PC-9 (cell line): ENCODE measurements around the gene PTCD2. TPM values are rescaled to one million over a fixed set of nuclear protein-coding genes. Genes with fewer than 3 reads are reported as not detected.

Experiments used
- BruUV-seq: library from RNA; stranded (reverse); fragments of 400-500 nt; replicated peaks from 2 replicates; lab custom pipeline; 2021; lab: Mats Ljungman, UMichigan
- CTCF ChIA-PET: fragments of 300-600 bp; sonication (Branson Sonifier 250); formaldehyde crosslinking; loops from one replicate; lab custom pipeline; 2022; ENCODE audit warnings: antibody characterized with exemption; lab: Charles Lee
- POLR2A ChIA-PET: fragments of 300-600 bp; sonication (Branson Sonifier 250); formaldehyde crosslinking; loops from one replicate; lab custom pipeline; 2022; ENCODE audit warnings: antibody characterized with exemption; ENCODE audit not compliant: unreplicated experiment; lab: Charles Lee
- DNase-seq, 2 experiments: peaks; one replicate each; pipeline versions ENCODE4 v3.0.0 to v3.0.0-alpha.2; 2015 to 2022; ENCODE audit warnings: mixed read lengths in 1 of 2
- H2AFZ ChIP-seq: fragments of 200-600 bp; sonication (generic); 2 replicates; pipeline ENCODE4 v1.8.1; 2017; ENCODE audit warnings: antibody characterized with exemption
- H3F3A ChIP-seq: fragments of 200-600 bp; sonication (generic); 2 replicates; pipeline ENCODE4 v1.8.1; 2017; ENCODE audit warnings: antibody characterized with exemption, mild to moderate bottlenecking, low read depth; ENCODE audit not compliant: insufficient read depth
- H3K27ac ChIP-seq: fragments of 200-600 bp; sonication (generic); 2 replicates; pipeline ENCODE4 v1.6.1; 2016; ENCODE audit warnings: mixed run types
- H3K27me3 ChIP-seq: fragments of 200-600 bp; sonication (generic); 2 replicates; pipeline ENCODE4 v1.6.1; 2016; ENCODE audit warnings: low read depth, mixed run types; ENCODE audit not compliant: insufficient read depth
- H3K36me3 ChIP-seq: fragments of 200-600 bp; sonication (generic); 2 replicates; pipeline ENCODE4 v1.6.1; 2016; ENCODE audit warnings: low read depth, mixed run types
- H3K4me1 ChIP-seq: fragments of 200-600 bp; sonication (generic); replicated peaks from 2 replicates; pipeline ENCODE4 v1.6.1; 2016; ENCODE audit warnings: mixed run types; ENCODE audit not compliant: insufficient read depth
- H3K4me2 ChIP-seq: fragments of 200-600 bp; sonication (generic); 2 replicates; pipeline ENCODE4 v1.6.1; 2017; ENCODE audit warnings: mixed run types
- H3K4me3 ChIP-seq: fragments of 200-600 bp; sonication (generic); 2 replicates; pipeline ENCODE4 v1.6.1; 2016; ENCODE audit warnings: mixed run types
- H3K79me2 ChIP-seq: fragments of 200-600 bp; sonication (generic); 2 replicates; pipeline ENCODE4 v1.6.1; 2017; ENCODE audit warnings: low read depth, mixed run types
- H3K9me2 ChIP-seq: fragments of 200-600 bp; sonication (generic); 2 replicates; pipeline ENCODE4 v1.8.1; 2017; ENCODE audit warnings: mild to moderate bottlenecking; ENCODE audit not compliant: insufficient read depth
- H3K9me3 ChIP-seq: fragments of 200-600 bp; sonication (generic); 2 replicates; pipeline ENCODE4 v1.8.1; 2016; ENCODE audit warnings: low read depth; ENCODE audit not compliant: insufficient read depth
- H4K20me1 ChIP-seq: fragments of 200-600 bp; sonication (generic); 2 replicates; pipeline ENCODE4 v1.8.1; 2017; ENCODE audit not compliant: insufficient read depth
- CTCF ChIP-seq: fragments of 200-600 bp; sonication (generic); conservative IDR thresholded peaks from 2 replicates; pipeline ENCODE4 v1.6.1; 2017; ENCODE audit warnings: mixed run types, antibody characterized with exemption, mild to moderate bottlenecking, moderate library complexity
- EZH2 ChIP-seq: fragments of 200-600 bp; sonication (generic); IDR thresholded peaks from 2 replicates; pipeline ENCODE4 v1.8.0; 2017; ENCODE audit warnings: antibody characterized with exemption, low read depth
- intact Hi-C: fragments of 100-400 bp; cut with micrococcal nuclease; formaldehyde crosslinking; loops from one replicate; pipeline ENCODE4 v1.10.0; 2022; ENCODE audit not compliant: unreplicated experiment
- total RNA-seq: library from RNA; stranded (reverse); gene quantifications from 2 replicates; pipeline ENCODE4 v1.2.3, GENCODE V29; 2021

The PTCD2 gene
- total RNA-seq, 1 experiment from 2014 or later: 15.5 TPM

DNA sequence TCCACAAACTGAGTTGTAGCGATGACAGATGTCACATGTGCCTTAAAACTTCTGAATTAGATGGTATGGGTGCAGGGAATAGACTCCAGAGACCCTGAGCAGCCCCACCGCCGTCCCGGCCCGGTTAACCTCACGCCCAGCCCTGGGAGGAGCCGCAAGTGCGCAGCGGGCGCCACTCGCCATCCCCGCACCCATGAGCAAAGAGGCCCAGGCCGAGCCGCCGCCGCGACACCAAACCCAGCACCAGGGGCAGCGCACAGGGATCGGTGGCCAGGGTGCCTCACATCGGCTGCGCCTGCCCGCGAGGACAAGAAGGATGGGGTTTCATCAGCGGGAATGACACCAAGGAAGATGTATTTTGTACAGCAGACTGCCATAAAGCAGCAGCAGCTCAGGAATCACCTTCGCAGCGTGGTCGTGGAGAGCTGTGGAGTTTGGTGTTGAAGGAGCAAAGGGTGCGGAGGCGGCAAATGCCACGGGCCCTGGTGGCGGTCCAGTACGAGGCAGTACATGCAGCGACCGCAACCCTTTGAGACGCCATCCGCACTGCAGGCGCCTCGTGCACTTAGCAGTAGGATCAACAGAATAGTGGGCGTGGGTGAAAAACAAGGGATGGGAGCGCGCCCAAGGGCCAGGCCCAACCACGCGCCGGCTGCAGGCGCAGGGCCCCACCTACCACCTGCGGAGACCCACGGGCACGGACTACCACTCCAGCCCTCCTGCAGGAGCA lies 97.3 kb downstream of the PTCD2 start:
- Histone ChIP-seq H3K36me3 (no peaks in the 10 kb centered on the region), H3K4me2 (no peak overlapping the region), H3K4me3 (no peak overlapping the region), H3K79me2 (no peaks in the 10 kb centered on the region), H3K9me2 (no peaks in the 10 kb centered on the region), H3K27ac (no peak overlapping the region), H2AFZ (no peak overlapping the region), H4K20me1 (no peaks in the 10 kb centered on the region), H3K27me3 (no peaks in the 10 kb centered on the region), H3F3A (no peaks in the 10 kb centered on the region), H3K4me1 (no peaks in the 10 kb centered on the region), H3K9me3 (no peaks in the 10 kb centered on the region; the same call in 1 of the 2 replicates)
- ChIA-PET CTCF (interaction anchor here (0.6 kb wide), 1 partner anchor 676 kb away, joined by 3 read pairs; no protein-coding TSS in a partner anchor), POLR2A (no interaction called here)
- no peak for DNase-seq
- no TSS peak for BruUV-seq
- intact Hi-C loops: no loop called here
- TF ChIP-seq CTCF (no peak), EZH2 (no peak)

Other genes starting within 250 kb of the PTCD2 start
- gene MAP1B, start 212.9 kb upstream of the PTCD2 start, total RNA-seq: 159 and 163 TPM in 2 replicates
- 71.0 and 73.1 TPM in 2 replicates for gene MRPS27, start 133 bp upstream of the PTCD2 start, total RNA-seq
- gene ZNF366, start 187.0 kb downstream of the PTCD2 start, total RNA-seq: 0.17 TPM in 1 of 2 replicates, not detected in the other